Keratinocyte (primary cell): Measurements from ENCODE around the gene MSI2. TPM values are rescaled to one million over a fixed set of nuclear protein-coding genes. Genes with fewer than 3 reads are reported as not detected.

Experiments
- DNase-seq: peaks from one replicate; pipeline ENCODE4 v3.0.0-alpha.2; 2011; ENCODE audit warnings: low read depth, missing footprints, low spot score
- FAIRE-seq: peaks from 2 replicates; lab custom pipeline; 2011; peaks lifted over from hg19 to GRCh38; lab: Jason Lieb, UNC
- H2AFZ ChIP-seq: 2 replicates; pipeline ENCODE4 v1.6.0; 2012; ENCODE audit warnings: low read length, control low read depth, inconsistent platforms; ENCODE audit not compliant: control insufficient read depth
- H3K27ac ChIP-seq: 2 replicates; pipeline ENCODE4 v1.5.1; 2011; ENCODE audit warnings: low read length; ENCODE audit not compliant: control insufficient read depth, insufficient read depth
- H3K27me3 ChIP-seq: 3 replicates; pipeline ENCODE4 v1.6.0; 2011; ENCODE audit warnings: low read length; ENCODE audit not compliant: control insufficient read depth, insufficient read depth; ENCODE audit errors: extremely low read depth
- H3K36me3 ChIP-seq, 2 experiments: 2 replicates in 1 of 2; 3 replicates in 1 of 2; pipeline ENCODE4 v1.5.1; 2011; ENCODE audit warnings: low read length in 2 of 2, mild to moderate bottlenecking in 1 of 2; ENCODE audit not compliant: control insufficient read depth in 2 of 2, insufficient read depth in 2 of 2; ENCODE audit errors: extremely low read depth in 1 of 2
- H3K4me1 ChIP-seq: 3 replicates; pipeline ENCODE4 v1.5.1; 2011; ENCODE audit warnings: low read length; ENCODE audit not compliant: control insufficient read depth, insufficient read depth; ENCODE audit errors: extremely low read depth
- H3K4me2 ChIP-seq: 3 replicates; pipeline ENCODE4 v1.6.0; 2011; ENCODE audit warnings: low read depth, low read length; ENCODE audit not compliant: control insufficient read depth, insufficient read depth; ENCODE audit errors: extremely low read depth
- H3K4me3 ChIP-seq, 3 experiments: fragments of 200-600 bp in 1 of 3; sonication (generic) in 1 of 3; 2 replicates in 2 of 3; 3 replicates in 1 of 3; pipeline ENCODE4 v1.5.1; 2011 to 2016; ENCODE audit warnings: low read length in 3 of 3, mild to moderate bottlenecking in 3 of 3, control low read depth in 2 of 3, inconsistent platforms in 1 of 3, low read depth in 1 of 3, mixed read lengths in 1 of 3, mixed run types in 1 of 3, moderate library complexity in 1 of 3; ENCODE audit not compliant: control insufficient read depth in 2 of 3, insufficient read depth in 2 of 3; ENCODE audit errors: extremely low read depth in 1 of 3
- H3K79me2 ChIP-seq: 2 replicates; pipeline ENCODE4 v1.6.0; 2012; ENCODE audit warnings: low read length; ENCODE audit not compliant: control insufficient read depth, insufficient read depth
- H3K9ac ChIP-seq: 3 replicates; pipeline ENCODE4 v1.6.0; 2011; ENCODE audit warnings: low read length; ENCODE audit not compliant: control insufficient read depth, insufficient read depth; ENCODE audit errors: extremely low read depth
- H3K9me1 ChIP-seq: 3 replicates; pipeline ENCODE4 v1.6.0; 2011; ENCODE audit warnings: low read length; ENCODE audit not compliant: control insufficient read depth, insufficient read depth; ENCODE audit errors: extremely low read depth
- H3K9me3 ChIP-seq: 2 replicates; pipeline ENCODE4 v1.5.1; 2012; ENCODE audit warnings: low read depth, low read length; ENCODE audit not compliant: control insufficient read depth
- H4K20me1 ChIP-seq: 3 replicates; pipeline ENCODE4 v1.6.0; 2011; ENCODE audit warnings: low read length; ENCODE audit not compliant: control insufficient read depth, insufficient read depth; ENCODE audit errors: extremely low read depth
- CTCF ChIP-seq, 3 experiments: IDR thresholded peaks in 1 of 3; conservative IDR thresholded peaks in 1 of 3; optimal IDR thresholded peaks in 1 of 3; 2 replicates in 2 of 3; 3 replicates in 1 of 3; pipeline versions ENCODE3 to v1.5.1; 2011; ENCODE audit warnings: low read length in 3 of 3, mild to moderate bottlenecking in 3 of 3, moderate library complexity in 2 of 3, control low read depth in 1 of 3, inconsistent platforms in 1 of 3; ENCODE audit not compliant: insufficient read depth in 2 of 3; ENCODE audit errors: extremely low read depth in 1 of 3
- EZH2 ChIP-seq: IDR thresholded peaks from one replicate; pipeline ENCODE4 v1.6.1; 2012; ENCODE audit warnings: inconsistent platforms, mild to moderate bottlenecking, low read length, moderate library complexity
- dilution Hi-C: fragments of 300-500 bp; cut with MboI; formaldehyde crosslinking; loops from one replicate; pipeline ENCODE4 v1.7.0; 2020; ENCODE audit warnings: low sequenced_read_pairs; ENCODE audit not compliant: extremely low pct_ligation_motif_present
- polyA plus RNA-seq, 5 experiments: library from polyadenylated mRNA; depleted of rRNA in 3 of 5; stranded (reverse) in 3 of 5; stranded (forward) in 1 of 5; unstranded in 1 of 5; fragments of >200 nt; gene quantifications; 1 replicate in 1 of 5; 2 replicates in 3 of 5; 3 replicates in 1 of 5; pipeline versions ENCODE4 v1.2.1 to v1.2.3, GENCODE V29; 2011 to 2012; ENCODE audit warnings: missing spikeins in 2 of 5, low read depth in 1 of 5, low replicate concordance in 1 of 5

Gene MSI2
- polyA plus RNA-seq, 1 donor (not counting 4 experiments of a cell fraction or from before 2014, with no cell fraction given) = 22.3 TPM

- H3K27ac ChIP-seq = no peak overlapping the region
- H3K36me3 ChIP-seq = no peaks in the 10 kb centered on the region
- TF ChIP-seq CTCF (optimal IDR thresholded peaks at IDR 0.05 in 1 of 3, IDR thresholded peaks at IDR 0.05 in 1 of 3, conservative IDR thresholded peaks at IDR 0.05 in 1 of 3; ENCODE audit: extremely low read depth in 1 of 3, insufficient read depth in 2 of 3, low read length in 3 of 3) (no peak), EZH2 (no peak)
- FAIRE-seq = no peak
- no peak for DNase-seq
- no peak overlapping the region for H2AFZ ChIP-seq
- H3K9me3 ChIP-seq = no peaks in the 10 kb centered on the region
- no peaks in the 10 kb centered on the region for H3K27me3 ChIP-seq
- no peaks in the 10 kb centered on the region for H3K4me1 ChIP-seq
- no peaks in the 10 kb centered on the region for H4K20me1 ChIP-seq
- no peak overlapping the region for H3K4me2 ChIP-seq
- no peak overlapping the region for H3K9ac ChIP-seq
- no peaks in the 10 kb centered on the region for H3K9me1 ChIP-seq
- no peaks in the 10 kb centered on the region for H3K79me2 ChIP-seq
- no peak overlapping the region for H3K4me3 ChIP-seq
- dilution Hi-C loops = no loop called here
Measured at GRCh38 chr17:57249520-57249919, 6.8 kb upstream of the MSI2 start.

GRCh38 chr17:57251211-57251787 is 5.0 kb upstream of the MSI2 start:
- FAIRE-seq = no peak
- H3K27me3 ChIP-seq = no peaks in the 10 kb centered on the region
- no peaks in the 10 kb centered on the region for H3K9me1 ChIP-seq
- no peaks in the 10 kb centered on the region for H4K20me1 ChIP-seq
- peaks cover 4% of the 10 kb centered on the region for H3K4me1 ChIP-seq
- H3K27ac ChIP-seq = no peak overlapping the region
- no peaks in the 10 kb centered on the region for H3K36me3 ChIP-seq
- no peak for DNase-seq
- no peak overlapping the region for H2AFZ ChIP-seq
- no peaks in the 10 kb centered on the region for H3K79me2 ChIP-seq
- H3K4me2 ChIP-seq = no peak overlapping the region
- dilution Hi-C loops = no loop called here
- no peak overlapping the region for H3K4me3 ChIP-seq
- TF ChIP-seq CTCF (optimal IDR thresholded peaks at IDR 0.05 in 1 of 3, IDR thresholded peaks at IDR 0.05 in 1 of 3, conservative IDR thresholded peaks at IDR 0.05 in 1 of 3; ENCODE audit: extremely low read depth in 1 of 3, insufficient read depth in 2 of 3, low read length in 3 of 3) (no peak), EZH2 (no peak)
- H3K9ac ChIP-seq = no peak overlapping the region
- H3K9me3 ChIP-seq = no peaks in the 10 kb centered on the region
